ENCODE measurements around the gene RXYLT1.

Gene RXYLT1

DNA sequence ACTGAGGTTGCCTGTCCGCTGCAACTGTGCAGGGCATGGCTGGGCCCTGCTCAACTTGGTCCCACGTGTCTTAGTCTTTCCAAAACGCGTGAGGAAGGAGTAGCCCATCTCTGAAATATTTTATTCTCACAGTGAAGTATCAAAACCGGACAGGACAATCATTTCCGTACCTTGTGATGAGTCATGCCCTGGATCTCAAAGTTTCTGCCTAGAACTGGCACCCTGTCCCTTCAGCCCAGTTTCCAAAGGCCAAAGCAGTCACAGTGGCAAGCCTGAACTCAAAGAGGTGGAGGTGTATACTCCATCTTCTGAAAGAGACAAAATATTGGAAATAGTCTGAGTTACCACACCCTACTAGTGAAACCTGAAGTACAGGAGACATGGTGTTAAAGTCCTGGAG, 36.3 kb downstream of the RXYLT1 start:
- no peaks in the 10 kb centered on the region for H3K9me3 ChIP-seq (ENCODE audit: control insufficient read depth, low read length)
- H3K4me3 ChIP-seq (ENCODE audit: insufficient read depth, low read depth, low read length), result no peak overlapping the region
- H3K27ac ChIP-seq (ENCODE audit: insufficient read depth, low read depth, low read length, poor library complexity, severe bottlenecking), result no peak overlapping the region
- no peaks in the 10 kb centered on the region for H3K27me3 ChIP-seq (ENCODE audit: control insufficient read depth, insufficient read depth, low read length, poor library complexity, severe bottlenecking)
- 84 to 89% methylated on average over 6 of the region's 6 CpGs for WGBS, 2 experiments
- no peaks in the 10 kb centered on the region for H3K36me3 ChIP-seq (ENCODE audit: control insufficient read depth, insufficient read depth, low read length)
- no peaks in the 10 kb centered on the region for H3K4me1 ChIP-seq (ENCODE audit: control insufficient read depth, insufficient read depth, low read length)

DNA sequence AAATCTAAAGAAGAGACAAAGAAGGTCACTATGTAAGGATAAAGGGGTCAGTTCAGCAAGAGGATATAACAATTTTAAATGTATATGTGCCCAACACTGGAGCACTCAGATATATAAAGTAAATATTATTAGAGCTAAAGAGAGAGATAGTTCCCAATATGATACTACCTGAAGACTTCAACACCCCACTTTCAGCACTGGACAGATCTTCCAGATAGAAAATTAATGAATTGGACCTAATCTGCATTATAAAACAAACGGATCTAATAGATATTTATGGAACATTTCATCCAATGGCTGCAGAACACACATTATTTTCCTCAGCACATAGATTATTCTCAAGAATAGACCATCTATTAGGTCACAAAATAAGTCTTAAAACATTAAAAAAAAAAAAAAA, 40.7 kb downstream of the RXYLT1 start:
- no peak overlapping the region for H3K4me3 ChIP-seq (ENCODE audit: insufficient read depth, low read depth, low read length)
- WGBS, 2 experiments, result 80 to 100% methylated on average over 1 of the region's 1 CpG
- no peaks in the 10 kb centered on the region for H3K27me3 ChIP-seq (ENCODE audit: control insufficient read depth, insufficient read depth, low read length, poor library complexity, severe bottlenecking)
- no peaks in the 10 kb centered on the region for H3K36me3 ChIP-seq (ENCODE audit: control insufficient read depth, insufficient read depth, low read length)
- H3K9me3 ChIP-seq (ENCODE audit: control insufficient read depth, low read length), result no peaks in the 10 kb centered on the region
- no peaks in the 10 kb centered on the region for H3K4me1 ChIP-seq (ENCODE audit: control insufficient read depth, insufficient read depth, low read length)
- no peak overlapping the region for H3K27ac ChIP-seq (ENCODE audit: insufficient read depth, low read depth, low read length, poor library complexity, severe bottlenecking)

DNA sequence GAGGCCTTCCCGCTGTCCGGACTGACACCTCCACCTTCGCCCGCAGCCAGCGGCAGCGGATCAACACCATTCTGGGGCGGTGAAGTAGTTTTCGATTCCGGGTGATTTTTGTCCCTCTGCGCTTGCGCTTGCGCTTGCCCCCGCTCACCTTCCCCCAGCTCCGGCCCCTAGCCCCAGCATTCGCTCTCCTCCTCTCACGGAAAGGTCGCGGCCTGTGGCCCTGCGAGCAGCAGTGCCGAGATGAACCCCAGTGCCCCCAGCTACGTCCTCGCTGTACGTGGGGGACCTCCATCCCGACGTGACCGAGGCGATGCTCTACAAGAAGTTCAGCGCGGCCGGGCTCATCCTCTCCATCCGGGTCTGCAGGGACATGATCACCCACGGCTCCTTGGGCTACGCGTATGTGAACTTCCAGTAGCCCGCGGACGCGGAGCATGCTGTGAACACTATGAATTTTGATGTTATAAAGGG, 42.1 kb downstream of the RXYLT1 start:
- WGBS, 2 experiments, result 95 to 96% methylated on average over 38 of the region's 38 CpGs
- no peaks in the 10 kb centered on the region for H3K4me1 ChIP-seq (ENCODE audit: control insufficient read depth, insufficient read depth, low read length)
- H3K9me3 ChIP-seq (ENCODE audit: control insufficient read depth, low read length), result no peaks in the 10 kb centered on the region
- no peaks in the 10 kb centered on the region for H3K27me3 ChIP-seq (ENCODE audit: control insufficient read depth, insufficient read depth, low read length, poor library complexity, severe bottlenecking)
- no peak overlapping the region for H3K27ac ChIP-seq (ENCODE audit: insufficient read depth, low read depth, low read length, poor library complexity, severe bottlenecking)
- H3K4me3 ChIP-seq (ENCODE audit: insufficient read depth, low read depth, low read length), result no peak overlapping the region
- H3K36me3 ChIP-seq (ENCODE audit: control insufficient read depth, insufficient read depth, low read length), result no peaks in the 10 kb centered on the region

DNA sequence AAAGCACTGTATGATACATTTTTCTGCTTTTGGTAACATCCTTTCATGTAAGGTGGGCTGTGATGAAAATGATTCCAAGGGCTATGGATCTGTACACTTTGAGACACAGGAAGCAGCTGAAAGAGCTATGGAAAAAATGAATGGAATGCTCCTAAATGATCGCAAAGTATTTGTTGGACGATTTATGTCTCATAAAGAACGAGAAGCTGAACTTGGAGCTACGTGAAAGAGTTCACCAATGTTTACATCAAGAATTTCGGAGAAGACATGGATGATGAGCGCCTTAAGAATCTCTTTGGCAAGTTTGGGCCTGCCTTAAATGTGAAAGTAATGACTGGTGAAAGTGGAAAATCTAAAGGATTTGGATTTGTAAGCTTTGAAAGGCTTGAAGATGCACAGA, 42.6 kb downstream of the RXYLT1 start:
- H3K4me1 ChIP-seq (ENCODE audit: control insufficient read depth, insufficient read depth, low read length), result no peaks in the 10 kb centered on the region
- WGBS, 2 experiments, result 94 to 96% methylated on average over 6 of the region's 6 CpGs
- H3K27me3 ChIP-seq (ENCODE audit: control insufficient read depth, insufficient read depth, low read length, poor library complexity, severe bottlenecking), result no peaks in the 10 kb centered on the region
- H3K36me3 ChIP-seq (ENCODE audit: control insufficient read depth, insufficient read depth, low read length), result no peaks in the 10 kb centered on the region
- H3K4me3 ChIP-seq (ENCODE audit: insufficient read depth, low read depth, low read length), result no peak overlapping the region
- H3K27ac ChIP-seq (ENCODE audit: insufficient read depth, low read depth, low read length, poor library complexity, severe bottlenecking), result no peak overlapping the region
- no peaks in the 10 kb centered on the region for H3K9me3 ChIP-seq (ENCODE audit: control insufficient read depth, low read length)

DNA sequence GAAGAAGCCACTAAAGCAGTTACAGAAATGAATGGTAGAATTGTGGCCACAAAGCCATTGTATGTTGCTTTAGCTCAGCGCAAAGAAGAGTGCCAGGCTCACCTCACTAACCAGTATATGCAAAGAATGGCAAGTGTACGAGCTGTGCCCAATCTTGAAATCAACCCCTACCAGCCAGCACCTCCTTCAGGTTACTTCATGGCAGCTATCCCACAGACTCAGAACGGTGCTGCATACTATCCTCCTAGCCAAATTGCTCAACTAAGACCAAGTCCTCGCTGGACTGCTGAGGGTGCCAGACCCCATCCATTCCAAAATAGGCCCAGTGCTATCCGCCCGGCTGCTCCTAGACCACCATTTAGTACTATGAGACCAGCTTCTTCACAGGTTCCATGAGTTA, 43.3 kb downstream of the RXYLT1 start:
- WGBS, 2 experiments, result 89 to 92% methylated on average over 6 of the region's 6 CpGs
- H3K36me3 ChIP-seq (ENCODE audit: control insufficient read depth, insufficient read depth, low read length), result no peaks in the 10 kb centered on the region
- H3K4me1 ChIP-seq (ENCODE audit: control insufficient read depth, insufficient read depth, low read length), result no peaks in the 10 kb centered on the region
- no peak overlapping the region for H3K27ac ChIP-seq (ENCODE audit: insufficient read depth, low read depth, low read length, poor library complexity, severe bottlenecking)
- no peaks in the 10 kb centered on the region for H3K9me3 ChIP-seq (ENCODE audit: control insufficient read depth, low read length)
- no peaks in the 10 kb centered on the region for H3K27me3 ChIP-seq (ENCODE audit: control insufficient read depth, insufficient read depth, low read length, poor library complexity, severe bottlenecking)
- no peak overlapping the region for H3K4me3 ChIP-seq (ENCODE audit: insufficient read depth, low read depth, low read length)

DNA sequence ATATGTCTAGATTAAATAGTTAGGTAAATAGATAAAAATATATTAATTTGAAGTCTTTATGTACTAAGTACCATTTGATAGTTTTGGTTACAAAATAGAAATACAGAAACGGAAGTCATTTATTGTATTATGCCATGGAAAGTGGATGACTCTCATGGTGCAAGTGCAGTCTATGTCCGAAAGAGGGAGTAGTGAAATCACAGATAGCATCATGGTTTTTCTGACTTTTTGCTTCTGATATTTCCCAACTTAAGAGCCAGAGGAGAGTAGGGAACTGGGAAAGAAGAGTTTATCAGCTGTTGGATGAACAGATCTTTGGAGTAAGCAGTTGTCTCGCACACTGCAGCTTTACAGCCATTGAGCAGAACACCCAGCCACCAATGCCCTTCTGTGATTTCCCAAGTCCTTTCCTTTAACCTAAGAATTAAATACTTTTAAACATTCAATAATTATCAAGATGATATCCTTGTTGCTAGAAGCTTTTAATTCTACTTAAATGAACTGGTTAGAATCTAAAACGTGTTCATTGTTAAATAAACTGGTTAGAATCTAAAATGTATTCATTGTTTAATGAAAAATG, 46.4 kb downstream of the RXYLT1 start:
- Histone ChIP-seq H3K4me3 (ENCODE audit: insufficient read depth, low read depth, low read length) (no peak overlapping the region), H3K9me3 (ENCODE audit: control insufficient read depth, low read length) (no peaks in the 10 kb centered on the region), H3K4me1 (ENCODE audit: control insufficient read depth, insufficient read depth, low read length) (no peaks in the 10 kb centered on the region), H3K27me3 (ENCODE audit: control insufficient read depth, insufficient read depth, low read length, poor library complexity, severe bottlenecking) (no peaks in the 10 kb centered on the region), H3K36me3 (ENCODE audit: control insufficient read depth, insufficient read depth, low read length) (no peaks in the 10 kb centered on the region), H3K27ac (ENCODE audit: insufficient read depth, low read depth, low read length, poor library complexity, severe bottlenecking) (no peak overlapping the region)
- 39 to 49% methylated on average over 4 of the region's 4 CpGs for WGBS, 2 experiments

DNA sequence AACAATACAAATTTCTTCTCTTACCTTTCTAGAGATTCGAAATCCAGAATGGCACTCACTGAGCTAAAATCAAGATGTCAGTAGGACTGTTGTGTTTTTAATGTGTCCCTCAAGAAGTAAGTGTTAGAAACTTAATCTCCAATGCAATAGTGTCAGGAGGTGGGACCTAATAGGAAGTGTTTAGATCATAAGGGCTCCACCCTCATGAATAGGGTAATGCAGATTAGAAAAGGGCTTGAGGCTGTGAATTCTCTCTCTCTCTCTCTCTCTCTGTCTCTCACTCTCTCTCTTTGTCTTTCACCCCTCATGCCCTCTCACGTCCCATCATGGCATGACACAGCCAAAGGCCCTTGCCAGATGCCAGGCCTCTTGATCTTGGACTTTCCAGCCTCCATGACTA, 49.2 kb downstream of the RXYLT1 start:
- Histone ChIP-seq H3K36me3 (ENCODE audit: control insufficient read depth, insufficient read depth, low read length) (no peaks in the 10 kb centered on the region), H3K27me3 (ENCODE audit: control insufficient read depth, insufficient read depth, low read length, poor library complexity, severe bottlenecking) (no peaks in the 10 kb centered on the region), H3K4me3 (ENCODE audit: insufficient read depth, low read depth, low read length) (no peak overlapping the region), H3K4me1 (ENCODE audit: control insufficient read depth, insufficient read depth, low read length) (no peaks in the 10 kb centered on the region), H3K27ac (ENCODE audit: insufficient read depth, low read depth, low read length, poor library complexity, severe bottlenecking) (no peak overlapping the region), H3K9me3 (ENCODE audit: control insufficient read depth, low read length) (no peaks in the 10 kb centered on the region)
- 81 to 89% methylated on average over 2 of the region's 2 CpGs for WGBS, 2 experiments

DNA sequence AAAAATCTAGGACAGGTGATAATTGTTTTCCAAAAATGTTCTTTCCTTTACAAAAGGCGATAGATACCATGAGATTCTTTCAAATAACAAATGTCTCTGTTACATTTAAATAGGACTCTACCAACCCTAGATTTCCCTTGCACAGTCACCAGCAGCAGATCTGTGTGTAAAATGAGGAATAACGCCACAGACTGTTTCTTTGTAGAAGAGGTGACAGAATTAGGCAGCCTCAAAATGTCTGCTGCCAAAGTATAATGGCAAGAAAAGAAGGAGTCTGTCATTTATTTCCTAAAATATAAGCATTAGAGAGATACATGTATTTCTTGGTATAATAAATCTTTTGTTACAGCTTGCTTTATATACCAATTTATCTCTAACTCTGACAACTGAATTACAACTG, 56.3 kb downstream of the RXYLT1 start:
- H3K27me3 ChIP-seq (ENCODE audit: control insufficient read depth, insufficient read depth, low read length, poor library complexity, severe bottlenecking), result no peaks in the 10 kb centered on the region
- WGBS, 2 experiments, result 86 to 96% methylated on average over 1 to 2 of the region's 2 CpGs

DNA sequence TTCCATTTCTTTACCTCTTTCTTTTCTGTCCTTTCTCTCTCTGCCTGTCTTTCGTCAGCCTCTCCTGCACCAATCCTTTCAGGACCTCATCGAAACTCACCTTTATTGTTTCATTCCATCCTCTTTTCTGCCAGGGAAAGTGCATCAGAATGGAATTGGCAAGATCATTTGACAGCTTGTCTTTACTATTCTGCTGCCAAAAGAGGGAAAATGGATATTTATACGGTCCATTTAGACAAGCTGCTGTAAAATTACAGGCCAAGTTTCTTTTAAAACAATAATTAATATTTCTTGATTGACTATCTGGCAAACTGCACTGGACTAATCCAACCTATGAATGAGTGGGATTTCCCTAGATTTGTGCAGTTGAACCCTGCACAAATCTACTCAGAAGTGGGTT, 57.2 kb downstream of the RXYLT1 start:
- Histone ChIP-seq H3K27ac (ENCODE audit: insufficient read depth, low read depth, low read length, poor library complexity, severe bottlenecking) (no peak overlapping the region), H3K27me3 (ENCODE audit: control insufficient read depth, insufficient read depth, low read length, poor library complexity, severe bottlenecking) (no peaks in the 10 kb centered on the region), H3K4me3 (ENCODE audit: insufficient read depth, low read depth, low read length) (no peak overlapping the region), H3K36me3 (ENCODE audit: control insufficient read depth, insufficient read depth, low read length) (no peaks in the 10 kb centered on the region), H3K4me1 (ENCODE audit: control insufficient read depth, insufficient read depth, low read length) (no peaks in the 10 kb centered on the region), H3K9me3 (ENCODE audit: control insufficient read depth, low read length) (no peaks in the 10 kb centered on the region)
- WGBS, 2 experiments, result 88 to 90% methylated on average over 3 of the region's 3 CpGs

More for the DNA sequence above, 56.3 kb downstream of the RXYLT1 start:
- no peak overlapping the region for H3K27ac ChIP-seq (ENCODE audit: insufficient read depth, low read depth, low read length, poor library complexity, severe bottlenecking)
- no peaks in the 10 kb centered on the region for H3K9me3 ChIP-seq (ENCODE audit: control insufficient read depth, low read length)
- H3K36me3 ChIP-seq (ENCODE audit: control insufficient read depth, insufficient read depth, low read length), result no peaks in the 10 kb centered on the region
- H3K4me3 ChIP-seq (ENCODE audit: insufficient read depth, low read depth, low read length), result no peak overlapping the region
- H3K4me1 ChIP-seq (ENCODE audit: control insufficient read depth, insufficient read depth, low read length), result no peaks in the 10 kb centered on the region

DNA sequence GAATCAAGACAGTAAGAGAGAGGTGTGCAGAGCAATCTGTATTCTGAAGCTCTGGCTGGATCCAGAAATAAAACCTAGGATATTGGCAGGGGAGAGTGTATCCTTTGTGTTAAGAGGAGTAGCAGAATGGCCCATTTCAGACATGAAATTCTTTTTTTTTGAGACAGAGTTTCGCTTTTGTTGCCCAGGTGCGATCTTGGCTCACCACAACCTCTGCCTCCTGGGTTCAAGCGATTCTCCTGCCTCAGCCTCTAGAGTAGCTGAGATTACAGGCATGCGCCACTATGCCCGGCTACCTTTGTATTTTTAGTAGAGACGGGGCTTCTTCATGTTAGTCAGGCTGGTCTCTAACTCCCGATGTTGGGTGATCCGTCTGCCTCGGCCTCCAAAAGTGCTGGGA, 58.7 kb downstream of the RXYLT1 start:
- Histone ChIP-seq H3K4me1 (ENCODE audit: control insufficient read depth, insufficient read depth, low read length) (no peaks in the 10 kb centered on the region), H3K9me3 (ENCODE audit: control insufficient read depth, low read length) (no peaks in the 10 kb centered on the region), H3K4me3 (ENCODE audit: insufficient read depth, low read depth, low read length) (no peak overlapping the region), H3K27ac (ENCODE audit: insufficient read depth, low read depth, low read length, poor library complexity, severe bottlenecking) (no peak overlapping the region), H3K27me3 (ENCODE audit: control insufficient read depth, insufficient read depth, low read length, poor library complexity, severe bottlenecking) (no peaks in the 10 kb centered on the region), H3K36me3 (ENCODE audit: control insufficient read depth, insufficient read depth, low read length) (no peaks in the 10 kb centered on the region)
- WGBS, 2 experiments, result 91 to 92% methylated on average over 9 of the region's 9 CpGs

DNA sequence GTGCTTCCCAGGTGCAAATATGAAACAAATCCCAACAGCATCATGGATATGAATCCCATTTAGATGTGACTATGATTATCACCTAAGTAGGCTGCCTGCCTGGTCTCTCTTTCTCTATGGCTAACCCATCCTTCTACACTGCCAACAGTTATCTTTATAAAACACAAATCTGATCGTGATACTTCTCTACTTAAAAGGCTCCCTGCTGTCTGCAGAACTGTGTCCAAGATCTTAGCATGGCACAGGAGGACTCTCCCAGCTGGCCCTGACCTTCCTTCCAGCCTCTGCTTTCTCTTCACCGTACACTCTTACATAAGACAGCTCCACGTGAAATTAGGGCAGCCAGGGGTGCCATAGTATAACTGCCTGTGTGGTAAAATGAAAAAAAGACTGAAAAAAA, 61.3 kb downstream of the RXYLT1 start:
- Histone ChIP-seq H3K4me3 (ENCODE audit: insufficient read depth, low read depth, low read length) (no peak overlapping the region), H3K4me1 (ENCODE audit: control insufficient read depth, insufficient read depth, low read length) (peaks cover 11% of the 10 kb centered on the region), H3K27ac (ENCODE audit: insufficient read depth, low read depth, low read length, poor library complexity, severe bottlenecking) (no peak overlapping the region), H3K36me3 (ENCODE audit: control insufficient read depth, insufficient read depth, low read length) (no peaks in the 10 kb centered on the region), H3K27me3 (ENCODE audit: control insufficient read depth, insufficient read depth, low read length, poor library complexity, severe bottlenecking) (peaks cover 11% of the 10 kb centered on the region), H3K9me3 (ENCODE audit: control insufficient read depth, low read length) (no peaks in the 10 kb centered on the region)
- 90 to 96% methylated on average over 2 to 3 of the region's 3 CpGs for WGBS, 2 experiments

Data from ectodermal cell (in vitro differentiated cells).